H9 (cell line): ENCODE measurements around the gene FRYL. TPM values are rescaled to one million over a fixed set of nuclear protein-coding genes. Genes with fewer than 3 reads are reported as not detected.

Experiments
- DNase-seq: peaks from one replicate; pipeline ENCODE4 v3.0.0-alpha.2; 2017
- H2AFZ ChIP-seq: one replicate; pipeline ENCODE4 v1.6.1; 2013; ENCODE audit warnings: mild to moderate bottlenecking, low read length, control low read depth, moderate library complexity
- H2AK5ac ChIP-seq: 2 replicates; pipeline ENCODE4 v1.6.1; 2013; ENCODE audit warnings: low read length, control low read depth, mixed read lengths; ENCODE audit not compliant: insufficient read length
- H2BK120ac ChIP-seq: one replicate; pipeline ENCODE4 v1.6.1; 2013; ENCODE audit warnings: low read depth, mild to moderate bottlenecking, low read length, control low read depth, inconsistent platforms; ENCODE audit not compliant: poor library complexity, severe bottlenecking
- H2BK12ac ChIP-seq: 2 replicates; pipeline ENCODE4 v1.6.1; 2013; ENCODE audit warnings: low read length, control low read depth, mixed read lengths, low read depth; ENCODE audit not compliant: insufficient read length
- H2BK15ac ChIP-seq: 2 replicates; pipeline ENCODE4 v1.6.1; 2013; ENCODE audit warnings: low read depth, low read length, control low read depth
- H2BK20ac ChIP-seq: one replicate; pipeline ENCODE4 v1.6.1; 2013; ENCODE audit warnings: low read depth, mild to moderate bottlenecking, low read length, control low read depth, inconsistent platforms; ENCODE audit not compliant: poor library complexity, severe bottlenecking
- H2BK5ac ChIP-seq: 2 replicates; pipeline ENCODE4 v1.6.1; 2013; ENCODE audit warnings: low read length, control low read depth, mixed read lengths; ENCODE audit not compliant: insufficient read length
- H3K14ac ChIP-seq: 2 replicates; pipeline ENCODE4 v1.6.1; 2013; ENCODE audit warnings: low read length, control low read depth; ENCODE audit not compliant: insufficient read depth
- H3K18ac ChIP-seq: 2 replicates; pipeline ENCODE4 v1.6.1; 2013; ENCODE audit warnings: low read depth, mild to moderate bottlenecking, mixed read lengths, low read length, control low read depth; ENCODE audit not compliant: insufficient read length
- H3K23ac ChIP-seq: 2 replicates; pipeline ENCODE4 v1.6.1; 2013; ENCODE audit warnings: low read length, control low read depth, mixed read lengths, low read depth; ENCODE audit not compliant: insufficient read length
- H3K23me2 ChIP-seq: 2 replicates; pipeline ENCODE4 v1.6.1; 2013; ENCODE audit warnings: low read depth, mild to moderate bottlenecking, mixed read lengths, low read length, control low read depth; ENCODE audit not compliant: insufficient read length, poor library complexity, severe bottlenecking
- H3K27ac ChIP-seq: 2 replicates; pipeline ENCODE4 v1.5.1; 2013; ENCODE audit warnings: low read length, control low read depth, mixed read lengths, low read depth; ENCODE audit not compliant: insufficient read length
- H3K27me3 ChIP-seq: 2 replicates; pipeline ENCODE4 v1.6.1; 2013; ENCODE audit warnings: low read length, control low read depth, inconsistent platforms; ENCODE audit not compliant: insufficient read depth
- H3K4ac ChIP-seq: 2 replicates; pipeline ENCODE4 v1.6.1; 2013; ENCODE audit warnings: low read depth, mild to moderate bottlenecking, control low read depth, inconsistent platforms, low read length, moderate library complexity
- H3K4me1 ChIP-seq: 2 replicates; pipeline ENCODE4 v1.6.1; 2013; ENCODE audit warnings: low read length, control low read depth, inconsistent platforms; ENCODE audit not compliant: insufficient read depth
- H3K4me2 ChIP-seq: 2 replicates; pipeline ENCODE4 v1.6.1; 2013; ENCODE audit warnings: low read length, control low read depth, mixed read lengths; ENCODE audit not compliant: insufficient read length, insufficient read depth
- H3K56ac ChIP-seq: 2 replicates; pipeline ENCODE4 v1.6.1; 2013; ENCODE audit warnings: low read depth, mild to moderate bottlenecking, mixed read lengths, low read length, control low read depth; ENCODE audit not compliant: insufficient read length
- H3K79me1 ChIP-seq: 2 replicates; pipeline ENCODE4 v1.6.1; 2013; ENCODE audit warnings: low read depth, mild to moderate bottlenecking, moderate library complexity, low read length, control low read depth, inconsistent platforms; ENCODE audit not compliant: insufficient read depth, poor library complexity, severe bottlenecking
- H3K79me2 ChIP-seq: 2 replicates; pipeline ENCODE4 v1.6.1; 2013; ENCODE audit warnings: low read length, control low read depth, inconsistent platforms; ENCODE audit not compliant: insufficient read depth
- H3K9ac ChIP-seq: 2 replicates; pipeline ENCODE4 v1.6.1; 2013; ENCODE audit warnings: low read length, control low read depth, mixed read lengths; ENCODE audit not compliant: insufficient read length; ENCODE audit errors: extremely low read depth
- H3K9me3 ChIP-seq: one replicate; pipeline ENCODE4 v1.6.1; 2013; ENCODE audit warnings: low read depth, low read length, inconsistent platforms; ENCODE audit not compliant: control insufficient read depth
- H3T11ph ChIP-seq: one replicate; pipeline ENCODE4 v1.6.1; 2013; ENCODE audit warnings: mild to moderate bottlenecking, low read length, control low read depth, inconsistent platforms
- H4K20me1 ChIP-seq: one replicate; pipeline ENCODE4 v1.6.1; 2013; ENCODE audit not compliant: control insufficient read depth, insufficient read length, insufficient read depth
- H4K5ac ChIP-seq: 2 replicates; pipeline ENCODE4 v1.6.1; 2013; ENCODE audit warnings: low read depth, mild to moderate bottlenecking, mixed read lengths, low read length, control low read depth; ENCODE audit not compliant: insufficient read length
- H4K8ac ChIP-seq: replicated peaks from 2 replicates; pipeline ENCODE4 v1.6.1; 2013; ENCODE audit warnings: low read length, control low read depth, mixed read lengths, low read depth; ENCODE audit not compliant: insufficient read length
- H4K91ac ChIP-seq: 2 replicates; pipeline ENCODE4 v1.6.1; 2013; ENCODE audit warnings: low read depth, mild to moderate bottlenecking, moderate library complexity, mixed read lengths, low read length, control low read depth; ENCODE audit not compliant: insufficient read length
- H3K27ac Mint-ChIP-seq, 3 experiments: 2 replicates in 2 of 3; 3 replicates in 1 of 3; pipeline ENCODE4 v1.8.0; 2020 to 2021; ENCODE audit warnings: mixed read lengths in 3 of 3, mild to moderate bottlenecking in 1 of 3, moderate library complexity in 1 of 3
- H3K27me3 Mint-ChIP-seq: 2 replicates; pipeline ENCODE4 v1.8.0; 2021; ENCODE audit warnings: low read depth, mild to moderate bottlenecking, moderate library complexity, mixed read lengths
- H3K36me3 Mint-ChIP-seq, 3 experiments: 2 replicates in 2 of 3; 3 replicates in 1 of 3; pipeline ENCODE4 v1.8.0; 2020 to 2021; ENCODE audit warnings: low read depth in 3 of 3, mixed read lengths in 3 of 3; ENCODE audit not compliant: insufficient read depth in 1 of 3
- H3K4me1 Mint-ChIP-seq, 2 experiments: 2 replicates each; pipeline ENCODE4 v1.8.0; 2020; ENCODE audit warnings: mixed read lengths in 2 of 2
- H3K4me3 Mint-ChIP-seq, 2 experiments: 2 replicates in 1 of 2; 3 replicates in 1 of 2; pipeline ENCODE4 v1.8.0; 2020 to 2021; ENCODE audit warnings: mild to moderate bottlenecking in 2 of 2, mixed read lengths in 2 of 2, moderate library complexity in 1 of 2
- H3K9me3 Mint-ChIP-seq, 2 experiments: 2 replicates in 1 of 2; 3 replicates in 1 of 2; pipeline ENCODE4 v1.8.0; 2020; ENCODE audit warnings: mild to moderate bottlenecking in 2 of 2, mixed read lengths in 2 of 2, moderate library complexity in 1 of 2
- CTCF ChIP-seq: fragments of 200-600 bp; sonication (generic); conservative IDR thresholded peaks from 3 replicates; pipeline ENCODE4 v1.8.0; 2021; ENCODE audit warnings: antibody characterized with exemption, mild to moderate bottlenecking
- WGBS: extraction: QIAGEN DNeasy Blood & Tissue Kit; methylation state at CpG from one replicate; pipeline ENCODE4 v1.1.7; 2013; ENCODE audit warnings: missing lambda C conversion rate, low lambda C conversion rate, mixed read lengths; ENCODE audit not compliant: insufficient read length; ENCODE audit errors: extremely low coverage; 5-methylcytosine and 5-hydroxymethylcytosine counted together
- total RNA-seq: library from RNA; stranded (reverse); gene quantifications from 2 replicates; pipeline ENCODE4 v1.2.1, GENCODE V29; 2021

FRYL gene
- total RNA-seq, 1 experiment from 2014 or later, result 31.5 TPM

DNA sequence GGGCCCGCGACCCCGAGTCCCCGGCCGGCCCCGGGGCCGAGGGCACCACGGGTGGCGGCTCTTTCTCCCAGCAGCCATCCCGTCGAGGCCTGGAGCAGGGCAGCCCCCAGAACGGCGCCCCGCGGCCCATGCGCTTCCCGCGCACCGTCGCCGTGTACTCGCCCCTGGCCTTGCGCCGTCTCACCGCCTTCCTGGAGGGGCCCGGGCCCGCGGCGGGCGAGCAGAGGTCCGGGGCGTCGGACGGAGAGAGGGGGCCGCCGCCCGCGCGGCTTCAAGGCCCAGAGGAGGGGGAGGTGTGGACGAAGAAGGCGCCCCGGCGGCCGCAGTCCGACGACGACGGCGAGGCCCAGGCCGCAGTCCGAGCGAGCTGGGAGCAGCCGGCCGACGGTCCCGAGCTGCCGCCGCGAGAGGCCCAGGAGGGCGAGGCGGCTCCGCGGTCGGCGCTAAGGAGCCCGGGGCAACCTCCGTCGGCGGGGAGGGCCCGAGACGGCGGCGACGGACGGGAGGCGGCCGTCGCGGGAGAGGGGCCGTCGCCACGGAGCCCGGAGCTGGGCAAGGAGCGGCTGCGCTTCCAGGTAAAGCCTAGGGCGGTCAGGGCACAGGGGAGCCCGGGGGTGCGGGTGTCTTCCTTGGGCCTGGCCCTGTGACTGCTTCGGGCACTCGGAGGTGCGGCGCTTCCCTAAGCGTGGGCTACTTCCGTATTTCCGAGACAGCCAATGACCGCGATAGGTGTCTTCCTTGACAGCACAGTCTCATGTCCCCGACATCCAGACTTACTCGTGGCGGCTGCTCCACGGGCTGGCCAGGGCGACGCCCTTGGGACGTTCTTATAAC, 289.2 kb downstream of the FRYL start:
- H4K20me1 ChIP-seq, result no peaks in the 10 kb centered on the region
- Mint-ChIP-seq H3K4me3 (peak overlapping the region; percentile 7 to 25; a peak in 3 of 5 replicates), H3K27ac (no peak overlapping the region), H3K27me3 (peaks cover 62% of the 10 kb centered on the region), H3K4me1 (peaks cover 5 to 9% of the 10 kb centered on the region in 2 experiments), H3K9me3 (no peaks in the 10 kb centered on the region), H3K36me3 (no peaks in the 10 kb centered on the region)
- H3K4ac ChIP-seq, result no peak overlapping the region
- H3K79me2 ChIP-seq, result no peaks in the 10 kb centered on the region
- H3K4me1 ChIP-seq, result no peaks in the 10 kb centered on the region
- H3K14ac ChIP-seq, result no peak overlapping the region
- no peak overlapping the region for H4K5ac ChIP-seq
- H3K27me3 ChIP-seq, result peaks cover 11% of the 10 kb centered on the region; the same call in 1 of the 2 replicates
- H2AFZ ChIP-seq, result no peak overlapping the region
- WGBS, result no CpG with 5 or more reads among the region's 104 CpGs
- H2BK12ac ChIP-seq, result no peak overlapping the region
- H4K8ac ChIP-seq, result no peak overlapping the region
- H4K91ac ChIP-seq, result no peak overlapping the region
- no peak overlapping the region; the same call in 1 of the 2 replicates for H2BK15ac ChIP-seq
- no peak overlapping the region for H3K23ac ChIP-seq
- no peak for TF ChIP-seq CTCF
- peak; percentile 64 for DNase-seq
- no peak overlapping the region for H3K9ac ChIP-seq
- no peak overlapping the region for H3T11ph ChIP-seq
- H2BK120ac ChIP-seq, result no peak overlapping the region
- H3K4me2 ChIP-seq, result peak overlapping the region; percentile 0
- H2BK5ac ChIP-seq, result no peak overlapping the region
- H3K23me2 ChIP-seq, result peaks cover 5% of the 10 kb centered on the region
- no peaks in the 10 kb centered on the region for H3K79me1 ChIP-seq
- no peak overlapping the region for H3K18ac ChIP-seq
- H3K9me3 ChIP-seq, result no peaks in the 10 kb centered on the region
- no peak overlapping the region for H2AK5ac ChIP-seq
- H3K27ac ChIP-seq, result no peak overlapping the region
- H3K56ac ChIP-seq, result no peak overlapping the region
- H2BK20ac ChIP-seq, result no peak overlapping the region
